GM12892 (cell line): ENCODE measurements around the gene SLC1A3.

Experiments
- POLR2A ChIP-seq: IDR thresholded peaks from 2 replicates; pipeline ENCODE4 v1.6.1; 2011; ENCODE audit warnings: low read depth, low read length, control low read depth
- POLR2AphosphoS5 ChIP-seq: IDR thresholded peaks from 2 replicates; pipeline ENCODE4 v1.6.1; 2011; ENCODE audit warnings: low read depth, low read length, control low read depth
- TAF1 ChIP-seq: IDR thresholded peaks from 2 replicates; pipeline ENCODE4 v1.6.1; 2011; ENCODE audit warnings: low read depth, mild to moderate bottlenecking, control low read depth, low read length, borderline replicate concordance

DNA sequence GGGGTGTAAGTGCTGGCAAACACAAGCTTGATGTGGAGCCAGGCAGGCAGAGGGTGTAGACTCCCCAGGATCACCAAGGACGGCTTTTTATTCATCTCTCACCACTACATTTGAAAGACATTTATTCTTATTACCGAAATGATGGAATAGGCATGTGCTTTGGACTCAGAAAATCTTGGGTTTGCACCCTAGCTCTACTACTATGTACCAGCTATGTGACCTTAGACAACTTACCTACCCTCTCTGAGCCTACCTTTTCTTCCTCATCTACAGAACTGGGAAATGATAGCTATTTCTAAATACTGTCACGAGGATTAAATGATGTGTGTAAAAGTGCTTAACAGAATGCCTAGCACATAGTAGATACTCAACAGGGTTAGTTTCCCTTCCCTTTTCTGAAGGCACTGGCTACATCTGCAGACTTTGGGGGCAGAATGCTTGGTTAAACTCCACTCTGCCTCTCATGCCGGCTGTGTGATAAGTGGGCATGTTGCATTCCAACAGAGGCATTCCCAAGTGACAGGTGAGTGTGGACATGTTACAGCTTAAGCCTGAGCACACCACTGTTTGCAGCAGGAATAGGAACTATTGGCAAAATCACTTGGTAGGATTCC lies 94.8 kb downstream of the SLC1A3 start:
- TF ChIP-seq POLR2A (no peak), TAF1 (no peak), POLR2AphosphoS5 (no peak)
